Stimulated activated naive CD4-positive, alpha-beta T cell treated with Interleukin-2 at 50 U/mL for 16 hours (primary cell): ENCODE data around the gene LRBA.
"Not testable (repeated sequence)": the region's sequence is repeated elsewhere in the genome, so short reads cannot be mapped to it uniquely, and the experiment has no call there.

ENCODE experiments used
- DNase-seq: peaks from one replicate; lab custom pipeline; 2025; lab: John Stamatoyannopoulos, UW

LRBA gene

GRCh38 chr4:151021637-151022334 lies 6.7 kb upstream of the LRBA start:
- no peak for DNase-seq

DNA sequence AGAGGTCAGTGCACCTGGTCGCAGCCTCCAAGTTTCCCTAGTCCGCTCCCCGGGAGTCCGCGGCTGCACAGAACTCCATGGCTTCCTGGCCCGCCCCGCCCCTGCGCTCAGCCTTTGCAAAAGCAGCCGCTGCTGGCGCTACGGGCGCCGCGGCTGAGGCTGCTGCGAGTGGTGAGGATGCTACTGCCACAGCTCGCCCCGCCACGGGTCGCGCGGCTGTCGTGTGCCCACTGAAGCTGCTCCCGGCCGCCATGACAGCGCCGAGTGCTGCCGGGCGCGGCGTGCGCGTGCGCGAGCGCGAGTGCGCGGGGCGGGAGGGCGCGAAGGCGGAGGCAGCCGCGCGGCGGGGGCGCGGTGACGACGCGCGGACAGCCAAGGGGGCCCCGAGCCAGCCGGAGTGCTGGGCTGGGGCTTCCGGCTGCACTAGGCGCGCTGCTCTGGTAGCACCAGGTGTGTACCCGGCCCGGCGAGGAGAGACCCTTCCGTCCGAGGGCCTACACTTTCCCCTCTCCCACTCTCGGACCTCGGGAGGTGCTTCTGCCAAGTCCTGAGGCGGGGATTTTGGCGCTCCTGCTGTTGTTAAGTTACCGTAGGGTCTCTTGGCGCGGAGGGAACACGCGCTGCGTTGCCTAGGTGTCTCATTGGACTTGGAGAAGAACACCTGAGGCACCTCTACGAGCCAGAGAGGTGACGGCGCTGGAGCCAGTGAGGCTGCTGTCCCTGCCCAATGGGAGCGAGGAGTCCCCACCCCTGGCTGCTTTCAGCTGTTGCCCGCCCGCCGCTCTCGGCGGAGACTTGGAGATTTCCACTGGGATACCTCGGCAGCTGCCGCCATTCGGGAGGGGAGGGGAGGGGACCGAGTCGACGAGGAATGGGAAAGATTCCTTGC lies 619 bp upstream of the LRBA start:
- DNase-seq: peak; percentile 77

GRCh38 chr4:151013944-151014343 lies 1.1 kb downstream of the LRBA start:
- DNase-seq: no peak

DNA sequence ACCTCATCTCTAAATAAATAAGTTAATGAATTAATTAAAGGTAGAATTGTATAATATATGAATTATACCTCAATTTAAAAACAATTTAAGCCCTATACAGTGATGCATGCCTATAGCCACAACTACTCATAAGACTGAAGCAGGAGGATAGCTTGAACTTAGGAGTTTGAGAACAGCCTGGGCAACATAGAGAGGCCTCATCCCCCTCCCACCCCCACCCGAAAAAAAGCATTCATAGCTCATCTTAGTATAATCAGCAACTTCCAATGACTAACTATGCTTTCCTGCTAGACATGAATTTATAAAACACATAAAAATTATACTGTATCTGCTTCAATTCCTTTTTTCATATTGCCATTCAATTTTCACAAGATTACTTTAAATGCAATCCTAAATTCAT lies 1.6 kb downstream of the LRBA start:
- DNase-seq: no peak

GRCh38 chr4:151012820-151013219 lies 2.3 kb downstream of the LRBA start:
- DNase-seq: no peak

DNA sequence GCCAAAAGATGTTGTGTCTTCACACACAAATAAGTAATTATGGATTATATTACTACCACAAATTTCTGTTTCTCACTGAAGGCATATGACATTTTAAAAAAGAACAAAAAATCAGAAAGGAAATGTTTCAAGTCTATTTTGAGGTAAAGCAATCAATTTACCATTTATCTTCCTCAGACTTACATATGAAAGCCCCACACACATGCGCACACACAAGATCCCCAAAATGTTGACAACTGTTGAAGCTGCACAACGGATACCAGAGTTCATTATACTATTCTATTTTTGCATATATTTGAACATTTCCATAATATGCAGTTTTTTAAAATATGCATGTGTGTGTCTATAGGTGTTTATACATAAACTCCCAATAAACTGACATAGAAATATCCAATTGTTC lies 2.7 kb downstream of the LRBA start:
- no peak for DNase-seq

- DNase-seq: no peak
These were observed 10.9 kb downstream of the LRBA start for GRCh38 chr4:151004222-151004621.

DNA sequence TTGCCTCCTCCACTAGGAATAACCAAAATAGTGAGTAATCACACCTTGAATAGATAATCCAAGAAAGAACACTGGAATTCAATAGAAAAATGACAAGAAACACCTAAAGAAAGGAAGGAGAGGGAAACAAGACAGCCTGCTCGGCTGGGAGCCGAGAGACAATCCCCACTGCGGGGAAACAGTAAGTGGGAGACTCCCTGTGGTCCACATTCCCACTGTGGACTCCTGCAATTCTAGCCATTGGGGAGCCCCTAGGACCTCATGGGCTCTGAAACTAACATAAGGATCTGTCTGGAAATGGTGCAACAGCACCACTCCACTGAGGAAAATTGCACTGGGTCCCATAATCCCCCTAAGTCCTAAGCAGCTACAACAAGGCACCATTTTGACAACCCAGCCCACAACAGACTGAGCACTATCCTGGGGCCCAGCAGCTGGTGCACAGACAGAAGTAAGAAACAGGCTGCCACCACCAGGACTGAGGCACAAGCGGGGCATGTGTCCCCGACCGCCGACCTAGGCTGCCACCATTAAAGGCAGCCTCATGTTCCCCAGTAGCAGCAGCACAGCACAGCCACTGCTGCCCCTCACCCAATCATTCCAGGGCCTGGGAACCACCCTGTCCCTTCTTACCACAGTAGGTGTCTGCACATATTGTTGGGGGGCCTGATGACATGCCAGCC lies 14.2 kb downstream of the LRBA start:
- DNase-seq: no peak

DNA sequence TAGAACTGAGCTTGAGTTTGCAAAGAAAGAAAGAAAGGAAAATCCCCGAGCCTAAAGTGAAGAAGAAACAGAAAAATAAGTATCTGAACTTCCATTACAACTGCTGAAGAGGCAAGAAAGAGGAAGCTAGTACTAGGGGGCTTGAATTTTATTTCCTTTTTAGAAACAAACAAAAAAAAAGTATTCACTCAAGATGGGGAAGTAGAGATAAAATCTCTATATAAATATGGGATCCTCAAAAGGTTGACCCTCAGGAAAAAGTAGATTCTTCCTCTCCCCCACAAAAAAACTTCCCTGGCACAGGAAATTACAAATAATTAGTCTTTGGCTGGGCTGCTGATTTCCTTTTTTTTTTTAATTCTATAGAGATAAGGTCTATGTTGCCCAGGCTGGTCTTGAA lies 16.0 kb downstream of the LRBA start:
- no peak for DNase-seq

- DNase-seq: no peak
These were observed 17.9 kb downstream of the LRBA start for GRCh38 chr4:150997141-150997540.

DNA sequence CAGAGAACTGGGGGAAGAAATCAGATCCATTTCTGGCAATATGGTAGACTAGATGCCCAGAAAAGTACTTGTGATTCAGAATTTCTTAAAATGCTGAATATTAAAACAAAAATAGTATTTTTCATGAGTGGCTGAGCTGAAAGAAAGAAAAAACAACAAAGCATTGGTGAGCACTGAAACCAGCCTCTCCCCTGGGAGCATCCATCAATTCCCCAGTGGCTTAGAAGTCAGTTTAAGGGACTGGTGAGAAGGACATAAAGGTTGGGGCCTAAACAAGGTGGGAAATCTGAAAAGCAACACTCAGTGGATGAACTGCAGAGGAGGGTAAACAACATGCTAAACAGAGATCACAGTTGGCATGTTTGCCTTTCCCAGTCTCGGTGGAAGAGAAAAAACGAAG lies 20.4 kb downstream of the LRBA start:
- no peak for DNase-seq

DNA sequence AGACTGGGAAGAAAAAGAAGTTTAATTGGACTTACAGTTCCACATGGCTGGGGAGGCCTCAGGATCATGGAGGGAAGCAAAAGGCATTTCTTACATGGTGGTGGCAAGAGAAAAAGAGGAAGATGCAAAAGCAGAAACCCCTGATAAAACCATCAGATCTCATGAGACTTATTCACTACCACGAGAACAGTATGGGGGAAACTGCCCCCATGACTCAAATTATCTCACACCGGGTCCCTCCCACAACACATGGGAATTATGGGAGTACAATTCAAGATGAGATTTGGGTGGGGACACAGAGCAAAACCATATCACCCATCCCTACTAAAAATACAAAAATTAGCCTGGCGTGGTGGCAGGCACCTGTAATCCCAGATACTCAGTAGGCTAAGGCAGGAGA lies 21.5 kb downstream of the LRBA start:
- not testable (repeated sequence) for DNase-seq

GRCh38 chr4:150990993-150991392 lies 24.1 kb downstream of the LRBA start:
- no peak for DNase-seq

GRCh38 chr4:150990250-150990649 lies 24.8 kb downstream of the LRBA start:
- DNase-seq: no peak

DNA sequence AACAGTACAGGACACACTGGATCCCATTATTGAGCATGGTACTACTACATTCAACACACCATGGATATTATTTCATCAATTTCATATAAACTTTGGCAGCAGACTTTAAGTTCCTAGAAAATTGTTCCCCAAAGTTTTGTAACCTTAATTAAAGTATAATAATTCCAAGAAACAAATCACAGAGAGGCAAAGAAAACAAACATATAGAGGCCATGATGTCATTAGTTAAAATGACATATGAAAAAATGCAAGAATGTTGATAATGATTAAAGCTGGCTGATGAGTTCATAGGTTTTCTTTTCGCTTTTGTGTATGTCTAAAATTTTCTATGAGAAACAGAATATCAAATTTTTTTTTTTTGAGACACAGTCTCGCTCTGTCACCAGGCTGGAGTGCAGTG lies 26.8 kb downstream of the LRBA start:
- no peak for DNase-seq

- no peak for DNase-seq
These were observed 27.9 kb downstream of the LRBA start for GRCh38 chr4:150987204-150987603.

DNA sequence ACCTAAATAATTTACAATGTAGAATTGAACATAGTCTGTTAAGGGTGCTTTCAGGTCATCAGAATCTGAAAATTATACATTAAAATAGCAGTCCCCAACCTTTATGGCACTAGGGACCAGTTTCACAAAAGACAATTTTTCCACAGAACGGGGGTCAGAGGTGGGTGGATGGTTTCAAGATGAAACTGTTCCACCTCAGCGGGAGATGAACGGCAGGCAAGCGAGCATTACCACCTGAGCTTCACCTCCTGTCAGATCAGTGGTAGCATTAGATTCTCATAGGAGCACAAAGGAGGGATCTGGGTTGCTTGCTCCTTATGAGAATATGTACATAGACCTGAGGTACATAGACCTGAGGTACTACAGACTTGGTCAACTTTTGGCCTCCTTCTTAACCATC lies 29.0 kb downstream of the LRBA start:
- peak; percentile 4 for DNase-seq

DNA sequence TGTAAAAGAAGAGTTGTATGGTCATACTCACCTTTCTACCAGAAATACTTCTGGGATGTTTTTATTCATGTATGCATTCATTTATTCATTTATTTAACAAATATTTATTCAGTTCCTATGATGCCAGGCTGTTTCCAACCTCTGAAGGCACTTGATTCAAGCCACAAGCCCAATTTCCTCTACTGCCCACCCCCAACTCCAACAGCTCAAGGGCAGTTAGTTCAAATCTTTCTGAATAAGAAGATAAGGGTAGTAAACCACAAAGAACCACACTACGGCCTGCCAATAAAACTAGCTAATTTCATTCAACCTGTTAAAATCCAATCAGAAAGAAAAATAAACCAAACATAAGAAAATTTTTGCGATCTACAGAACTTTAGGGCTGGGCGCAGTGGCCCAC lies 31.2 kb downstream of the LRBA start:
- no peak for DNase-seq

GRCh38 chr4:150982557-150983233 lies 32.4 kb downstream of the LRBA start:
- DNase-seq: no peak

GRCh38 chr4:150978738-150979575 lies 36.1 kb downstream of the LRBA start:
- DNase-seq: no peak

DNA sequence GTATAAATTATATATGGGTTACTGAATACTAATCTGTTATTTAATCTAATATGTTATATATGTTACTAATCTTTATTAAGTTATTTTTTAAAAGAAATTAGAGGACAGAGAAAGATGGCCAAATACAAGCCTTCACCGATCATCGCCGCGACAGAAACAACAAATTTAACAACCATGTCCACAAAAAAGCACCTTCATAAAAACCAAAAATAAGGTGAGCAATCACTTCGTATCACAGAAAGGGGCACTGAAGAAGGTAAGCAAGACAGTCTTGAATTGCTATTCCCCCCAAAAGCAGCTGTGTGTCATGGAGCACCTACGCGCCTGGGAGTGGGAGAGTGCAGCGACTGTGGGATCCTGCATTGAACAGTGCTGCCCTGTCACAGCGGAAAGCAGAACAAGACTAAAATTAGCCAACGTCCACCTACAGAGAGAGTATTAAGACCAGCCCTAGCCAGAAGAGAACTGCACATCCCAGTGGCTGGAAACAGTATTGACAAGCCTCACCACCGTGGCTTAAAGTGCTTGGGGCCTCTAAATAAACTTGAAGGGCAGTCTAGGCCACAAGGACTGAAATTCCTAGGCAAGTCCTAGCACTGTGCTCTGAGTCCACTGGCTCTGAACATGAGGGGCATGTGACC lies 38.5 kb downstream of the LRBA start:
- DNase-seq: no peak
